Right lobe of liver (tissue), 6 donors: Measurements from ENCODE around the gene NAALADL2. TPM values are rescaled to one million over a fixed set of nuclear protein-coding genes. Genes with fewer than 3 reads are reported as not detected.

Experiments used
- ATAC-seq, 4 donors: fragments of 200-7000 bp; cut with Tn5 transposase; one replicate each; pipeline ENCODE4 v1.9.1; 2020; ENCODE audit warnings: mild to moderate bottlenecking in 4 of 4, moderate library complexity in 4 of 4
- DNase-seq, 3 donors: peaks; one replicate each; pipeline ENCODE4 v3.0.0-alpha.2; 2020
- H3K27ac ChIP-seq, 3 donors: fragments of 200-600 bp; one replicate each; pipeline ENCODE4 v1.8.0; 2022
- H3K27me3 ChIP-seq, 2 donors: fragments of 200-600 bp; one replicate each; pipeline ENCODE4 v1.8.0; 2022
- H3K36me3 ChIP-seq, 4 donors: fragments of 200-600 bp; sonication (generic) in 1 of 4; one replicate each; pipeline versions ENCODE4 v1.5.1 to v1.8.0; 2017 to 2022; ENCODE audit warnings: control low read depth in 1 of 4
- H3K4me1 ChIP-seq, 4 donors: fragments of 200-600 bp; sonication (generic) in 1 of 4; one replicate each; pipeline versions ENCODE4 v1.5.1 to v1.8.0; 2017 to 2022; ENCODE audit warnings: control low read depth in 1 of 4
- H3K4me3 ChIP-seq, 3 donors: fragments of 200-600 bp; one replicate each; pipeline ENCODE4 v1.8.0; 2022
- H3K9me3 ChIP-seq, 4 donors: fragments of 200-600 bp; sonication (generic) in 1 of 4; one replicate each; pipeline versions ENCODE4 v1.5.1 to v1.8.0; 2017 to 2022; ENCODE audit warnings: control low read depth in 1 of 4
- POLR2A ChIP-seq: fragments of 450-650 bp; IDR thresholded peaks from one replicate; pipeline ENCODE4 v1.6.1; 2017; ENCODE audit warnings: antibody characterized with exemption, mild to moderate bottlenecking
- WGBS: methylation state at CpG from one replicate; pipeline ENCODE4 v1.1.6; 2018; ENCODE audit warnings: low coverage, low lambda C conversion rate; ENCODE audit not compliant: insufficient coverage; ENCODE audit errors: missing lambda C conversion rate; 5-methylcytosine and 5-hydroxymethylcytosine counted together
- intact Hi-C, 2 donors: fragments of 100-400 bp; cut with DNase I; formaldehyde crosslinking; loops; one replicate each; pipeline versions ENCODE4 v1.11.2 to v1.14.1; 2022
- total RNA-seq, 6 experiments: library from RNA; depleted of rRNA in 2 of 6; stranded (reverse); fragments of >200 nt in 2 of 6; fragmentation: NEBNext Ultra II Directional in 3 of 6; extraction: Animal tissue kit (Norgen Biotek cat#: 25700) in 3 of 6; gene quantifications; one replicate each; pipeline versions ENCODE4 v1.1.0 to v1.2.4, GENCODE V29; 2016 to 2023
- TF ChIP-seq, protein P1 (sequence below), 4 donors: fragments of 200-600 bp in 3 of 4; fragments of 450-650 bp in 1 of 4; IDR thresholded peaks; one replicate each; pipeline versions ENCODE4 v1.5.1 to v1.8.0; 2016 to 2022; ENCODE audit warnings: antibody characterized with exemption in 4 of 4, mild to moderate bottlenecking in 2 of 4
- donor health status: DM: no; HTN: yes; CAD: no.
- donor health status: DM: no; HTN: no; CAD: no.
- donor health status: DM: no; HTN: no; CAD: no.
- donor health status: DM: no; HTN: yes; CAD: no.
- donor health status: DM: no; HTN: yes; CAD: no.

The NAALADL2 gene
- total RNA-seq, 6 experiments from 2014 or later, result 0.86 to 4.9 (median 3.2) TPM

DNA sequence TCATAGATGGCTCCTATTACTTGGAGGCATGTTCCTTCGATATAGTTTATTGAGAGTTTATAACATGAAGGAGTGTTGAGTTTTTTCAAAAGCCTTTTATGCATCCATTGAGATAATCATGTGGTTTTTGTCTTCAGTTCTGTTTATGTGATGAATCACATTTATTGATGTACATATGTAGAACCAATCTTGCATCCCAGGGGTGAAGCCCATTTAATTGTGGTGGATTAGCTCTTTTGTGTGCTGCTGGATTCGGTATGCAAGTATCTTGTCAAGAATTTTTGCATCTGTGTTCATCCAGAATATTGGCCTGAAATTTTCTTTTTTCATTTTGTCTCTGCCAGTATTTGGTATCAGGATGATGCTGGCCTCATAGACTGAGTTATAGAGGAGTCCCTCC, 81.0 kb downstream of the NAALADL2 start:
- no peaks in the 10 kb centered on the region for H3K27me3 ChIP-seq
- no peak for DNase-seq
- ATAC-seq, result no peak
- no peaks in the 10 kb centered on the region for H3K36me3 ChIP-seq
- intact Hi-C loops, result no loop called here
- H3K4me3 ChIP-seq, result no peak overlapping the region
- TF ChIP-seq POLR2A, result no peak
- TF ChIP-seq, protein P1, sequence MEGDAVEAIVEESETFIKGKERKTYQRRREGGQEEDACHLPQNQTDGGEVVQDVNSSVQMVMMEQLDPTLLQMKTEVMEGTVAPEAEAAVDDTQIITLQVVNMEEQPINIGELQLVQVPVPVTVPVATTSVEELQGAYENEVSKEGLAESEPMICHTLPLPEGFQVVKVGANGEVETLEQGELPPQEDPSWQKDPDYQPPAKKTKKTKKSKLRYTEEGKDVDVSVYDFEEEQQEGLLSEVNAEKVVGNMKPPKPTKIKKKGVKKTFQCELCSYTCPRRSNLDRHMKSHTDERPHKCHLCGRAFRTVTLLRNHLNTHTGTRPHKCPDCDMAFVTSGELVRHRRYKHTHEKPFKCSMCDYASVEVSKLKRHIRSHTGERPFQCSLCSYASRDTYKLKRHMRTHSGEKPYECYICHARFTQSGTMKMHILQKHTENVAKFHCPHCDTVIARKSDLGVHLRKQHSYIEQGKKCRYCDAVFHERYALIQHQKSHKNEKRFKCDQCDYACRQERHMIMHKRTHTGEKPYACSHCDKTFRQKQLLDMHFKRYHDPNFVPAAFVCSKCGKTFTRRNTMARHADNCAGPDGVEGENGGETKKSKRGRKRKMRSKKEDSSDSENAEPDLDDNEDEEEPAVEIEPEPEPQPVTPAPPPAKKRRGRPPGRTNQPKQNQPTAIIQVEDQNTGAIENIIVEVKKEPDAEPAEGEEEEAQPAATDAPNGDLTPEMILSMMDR (IDR thresholded peaks at IDR 0.05), result no peak
- no peak overlapping the region for H3K27ac ChIP-seq
- no peaks in the 10 kb centered on the region for H3K4me1 ChIP-seq
- 90% methylated on average over 2 of the region's 2 CpGs for WGBS
- H3K9me3 ChIP-seq, result no peaks in the 10 kb centered on the region

GRCh38 chr3:174945276-174945675, 86.1 kb downstream of the NAALADL2 start:
- intact Hi-C loops, result no loop called here
- Histone ChIP-seq H3K4me1 (no peaks in the 10 kb centered on the region), H3K9me3 (no peaks in the 10 kb centered on the region), H3K27ac (no peak overlapping the region), H3K4me3 (no peak overlapping the region), H3K36me3 (no peaks in the 10 kb centered on the region), H3K27me3 (no peaks in the 10 kb centered on the region)
- no peak for ATAC-seq
- 82% methylated on average over 2 of the region's 2 CpGs for WGBS
- TF ChIP-seq, protein P1 (IDR thresholded peaks at IDR 0.05), result no peak
- no peak for DNase-seq

DNA sequence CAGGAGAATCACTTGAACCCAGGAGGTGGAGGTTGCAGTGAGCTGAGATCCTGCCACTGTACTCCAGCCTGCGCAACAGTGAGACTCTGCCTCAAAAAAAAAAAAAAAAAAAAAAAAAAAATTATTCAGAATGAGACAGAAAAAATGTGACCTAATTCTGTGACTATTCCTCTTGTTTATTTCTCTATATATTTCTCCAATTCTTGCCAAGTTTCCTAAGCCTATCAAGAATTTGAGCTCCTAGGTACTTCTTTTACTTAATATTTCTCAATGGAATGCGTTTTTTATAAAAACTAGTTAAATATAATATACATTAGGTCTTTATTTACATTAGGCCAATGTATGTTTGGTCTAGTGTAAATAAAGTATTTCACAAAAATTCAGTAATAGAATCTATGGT, 86.8 kb downstream of the NAALADL2 start:
- no peaks in the 10 kb centered on the region for H3K27me3 ChIP-seq
- no peak overlapping the region for H3K27ac ChIP-seq
- no peak overlapping the region for H3K4me3 ChIP-seq
- H3K36me3 ChIP-seq, result no peaks in the 10 kb centered on the region
- DNase-seq (no peak), ATAC-seq (no peak)
- no peak for TF ChIP-seq POLR2A
- TF ChIP-seq, protein P1 (IDR thresholded peaks at IDR 0.05), result no peak
- no peaks in the 10 kb centered on the region for H3K9me3 ChIP-seq
- no peaks in the 10 kb centered on the region for H3K4me1 ChIP-seq
- intact Hi-C loops, result no loop called here
- WGBS, result 94% methylated on average over 1 of the region's 2 CpGs

- ATAC-seq (peak in 1 of 4 donors; percentile 77), DNase-seq (no peak)
- Histone ChIP-seq H3K4me1 (no peaks in the 10 kb centered on the region), H3K36me3 (no peaks in the 10 kb centered on the region), H3K27me3 (no peaks in the 10 kb centered on the region), H3K9me3 (no peaks in the 10 kb centered on the region), H3K27ac (no peak overlapping the region), H3K4me3 (no peak overlapping the region)
- intact Hi-C loops, result no loop called here
- TF ChIP-seq, protein P1 (IDR thresholded peaks at IDR 0.05), result no peak
- no peak for TF ChIP-seq POLR2A
- WGBS, result 35% methylated on average over 2 of the region's 2 CpGs
Observed at GRCh38 chr3:174949523-174949922, 90.4 kb downstream of the NAALADL2 start.

DNA sequence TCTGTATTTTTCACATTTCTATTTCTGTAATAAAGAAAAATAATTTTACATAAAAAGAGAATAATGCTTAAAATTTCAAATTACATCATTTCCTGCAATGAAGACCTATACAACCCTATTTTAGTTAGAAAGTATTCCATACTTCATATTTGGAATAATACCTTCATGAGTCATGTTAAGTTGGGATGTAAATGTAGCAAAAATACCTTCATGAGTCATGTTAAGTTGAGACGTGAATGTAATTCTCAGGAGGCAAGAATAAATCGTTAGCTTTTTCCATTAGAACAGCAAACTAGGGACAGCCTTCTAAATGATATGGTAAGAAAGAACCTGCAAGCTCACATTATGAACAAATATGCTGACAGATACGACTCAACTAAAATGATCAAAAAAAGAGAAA, 91.9 kb downstream of the NAALADL2 start:
- no peaks in the 10 kb centered on the region for H3K4me1 ChIP-seq
- intact Hi-C loops, result no loop called here
- no peak overlapping the region for H3K4me3 ChIP-seq
- no peaks in the 10 kb centered on the region for H3K9me3 ChIP-seq
- no peaks in the 10 kb centered on the region for H3K27me3 ChIP-seq
- WGBS, result 85% methylated on average over 3 of the region's 3 CpGs
- no peak overlapping the region for H3K27ac ChIP-seq
- TF ChIP-seq, protein P1 (IDR thresholded peaks at IDR 0.05), result no peak
- no peak for TF ChIP-seq POLR2A
- ATAC-seq, result no peak
- H3K36me3 ChIP-seq, result no peaks in the 10 kb centered on the region
- DNase-seq, result no peak
